Measurements from ENCODE around the gene AGPAT4.

DNA sequence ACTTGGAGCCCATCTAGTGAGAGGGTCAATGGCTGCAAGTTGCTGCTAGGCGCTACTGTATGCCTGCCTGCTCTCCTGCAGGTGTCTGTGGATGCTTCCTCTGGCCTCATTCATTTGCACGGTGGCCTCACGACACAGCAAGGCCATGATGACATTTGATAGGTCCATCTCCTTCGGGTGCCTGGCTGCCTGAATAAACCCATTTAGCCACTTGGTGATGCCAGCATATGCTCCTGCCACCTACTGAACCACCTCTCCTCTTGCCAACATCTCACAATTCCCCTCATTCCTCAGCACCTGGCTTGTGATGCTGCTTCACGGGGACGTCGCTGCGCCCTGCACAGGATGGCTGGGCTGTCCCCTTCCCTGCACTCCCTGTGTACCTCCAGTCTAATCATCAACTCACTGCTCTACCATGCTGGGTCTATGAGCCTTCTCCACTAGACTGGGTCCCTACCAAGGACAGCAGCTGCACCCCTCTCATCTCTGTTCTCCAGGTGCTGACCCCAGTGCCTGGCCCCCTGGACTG is 51.1 kb downstream of the AGPAT4 start:
- TF ChIP-seq CTCF (IDR thresholded peaks at IDR 0.05) (no peak), CHD4 (IDR thresholded peaks at IDR 0.05; ENCODE audit: borderline replicate concordance) (no peak), PBX3 (IDR thresholded peaks at IDR 0.05) (no peak), EP300 (IDR thresholded peaks at IDR 0.05) (no peak)

All from A549 (cell line).